Subcutaneous abdominal adipose tissue (tissue), 5 donors: ENCODE measurements around the gene CFAP90.

Source experiments
- H3K27ac ChIP-seq: one replicate; pipeline ENCODE4 v1.7.0; 2013; ENCODE audit warnings: low read depth, mild to moderate bottlenecking, inconsistent platforms, low read length, moderate library complexity
- H3K27me3 ChIP-seq, 5 donors: one replicate each; pipeline ENCODE4 v1.7.0; 2013; ENCODE audit warnings: low read length in 5 of 5, inconsistent platforms in 1 of 5; ENCODE audit not compliant: control insufficient read depth in 5 of 5, insufficient read depth in 4 of 5
- H3K36me3 ChIP-seq, 5 donors: one replicate each; pipeline ENCODE4 v1.7.0; 2013; ENCODE audit warnings: low read length in 5 of 5; ENCODE audit not compliant: control insufficient read depth in 5 of 5, insufficient read depth in 5 of 5
- H3K4me1 ChIP-seq, 5 donors: one replicate each; pipeline ENCODE4 v1.7.0; 2013; ENCODE audit warnings: low read length in 5 of 5, mild to moderate bottlenecking in 3 of 5, moderate library complexity in 1 of 5; ENCODE audit not compliant: control insufficient read depth in 5 of 5, insufficient read depth in 5 of 5
- H3K4me3 ChIP-seq, 5 donors: one replicate each; pipeline ENCODE4 v1.7.0; 2013; ENCODE audit warnings: low read length in 5 of 5, low read depth in 1 of 5
- H3K9ac ChIP-seq, 5 donors: one replicate each; pipeline ENCODE4 v1.7.0; 2013; ENCODE audit warnings: low read length in 5 of 5, mild to moderate bottlenecking in 4 of 5, moderate library complexity in 3 of 5
- H3K9me3 ChIP-seq, 5 donors: one replicate each; pipeline ENCODE4 v1.7.0; 2013; ENCODE audit warnings: low read length in 5 of 5; ENCODE audit not compliant: control insufficient read depth in 5 of 5
- donor health status: healthy.
- donor health status: healthy.
- donor health status: healthy.
- donor health status: healthy.
- donor health status: healthy.

CFAP90 gene

DNA sequence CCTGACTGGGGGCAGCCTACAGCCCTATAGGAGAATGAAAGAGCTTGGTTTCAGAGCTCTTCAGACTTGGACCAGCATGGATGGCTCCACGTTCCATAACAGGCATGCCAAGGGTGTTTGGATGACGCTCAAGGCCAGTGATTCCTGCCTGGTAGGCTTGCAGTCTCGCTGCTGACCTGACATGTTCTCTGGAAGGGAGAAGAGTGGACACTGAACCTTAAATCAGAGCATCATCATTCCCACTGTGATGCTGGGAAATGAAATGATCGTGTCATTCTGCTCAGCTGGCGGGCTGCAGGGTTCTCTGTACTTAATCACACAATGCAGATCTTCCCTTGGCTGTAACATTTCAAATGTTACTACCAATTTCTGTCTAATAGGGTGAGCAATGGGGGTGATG is 57.0 kb downstream of the CFAP90 start:
- Histone ChIP-seq H3K9me3 (no peaks in the 10 kb centered on the region), H3K36me3 (no peaks in the 10 kb centered on the region), H3K4me1 (peaks cover 0 to 11% (median 2%) of the 10 kb centered on the region in 5 donors), H3K27ac (no peak overlapping the region), H3K27me3 (no peaks in the 10 kb centered on the region), H3K9ac (no peak overlapping the region), H3K4me3 (no peak overlapping the region)

DNA sequence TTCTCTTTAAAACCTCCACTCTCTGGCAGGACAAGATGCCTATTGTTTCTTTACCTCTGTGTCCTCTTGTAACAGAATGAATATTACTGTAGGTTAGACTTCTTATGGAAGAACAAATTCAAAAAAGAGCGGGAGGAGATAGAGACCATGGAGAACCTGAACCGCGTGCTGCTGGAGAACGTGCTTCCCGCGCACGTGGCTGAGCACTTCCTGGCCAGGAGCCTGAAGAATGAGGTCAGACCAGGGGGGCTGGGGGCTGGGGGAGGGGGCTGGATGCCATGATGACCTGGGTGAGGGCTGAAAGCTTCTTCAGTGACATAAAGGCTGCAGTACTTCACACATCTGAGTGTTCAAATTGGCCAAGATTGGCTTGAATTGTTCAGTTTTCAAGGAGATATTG is 61.4 kb downstream of the CFAP90 start:
- Histone ChIP-seq H3K27ac (no peak overlapping the region), H3K4me1 (peaks cover 0 to 9% (median 2%) of the 10 kb centered on the region in 5 donors), H3K9me3 (no peaks in the 10 kb centered on the region), H3K9ac (no peak overlapping the region), H3K4me3 (no peak overlapping the region), H3K36me3 (no peaks in the 10 kb centered on the region), H3K27me3 (no peaks in the 10 kb centered on the region)

DNA sequence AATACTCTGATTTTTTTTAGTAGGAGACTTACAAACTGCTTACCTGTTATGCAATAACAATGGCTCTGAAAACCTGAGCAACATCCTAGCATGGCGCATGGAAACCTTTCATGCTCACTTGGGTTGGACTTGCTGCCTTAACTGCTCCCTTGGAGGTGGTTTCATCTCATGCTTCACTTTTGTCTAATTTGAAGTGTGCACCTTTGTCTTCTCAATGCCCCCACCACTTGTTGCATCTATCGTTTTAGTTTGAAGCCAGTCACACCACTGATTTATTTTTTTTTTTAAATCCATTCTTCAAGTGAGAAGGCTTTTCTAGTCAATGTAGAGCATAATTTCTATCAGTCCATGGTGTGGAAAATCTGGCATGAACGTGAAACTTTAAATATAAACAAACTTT is 63.2 kb downstream of the CFAP90 start:
- H3K36me3 ChIP-seq = no peaks in the 10 kb centered on the region
- no peaks in the 10 kb centered on the region for H3K27me3 ChIP-seq
- H3K4me1 ChIP-seq = peaks cover 0 to 8% (median 2%) of the 10 kb centered on the region in 5 donors
- no peak overlapping the region for H3K4me3 ChIP-seq
- H3K9me3 ChIP-seq = no peaks in the 10 kb centered on the region
- no peak overlapping the region for H3K9ac ChIP-seq
- no peak overlapping the region for H3K27ac ChIP-seq

DNA sequence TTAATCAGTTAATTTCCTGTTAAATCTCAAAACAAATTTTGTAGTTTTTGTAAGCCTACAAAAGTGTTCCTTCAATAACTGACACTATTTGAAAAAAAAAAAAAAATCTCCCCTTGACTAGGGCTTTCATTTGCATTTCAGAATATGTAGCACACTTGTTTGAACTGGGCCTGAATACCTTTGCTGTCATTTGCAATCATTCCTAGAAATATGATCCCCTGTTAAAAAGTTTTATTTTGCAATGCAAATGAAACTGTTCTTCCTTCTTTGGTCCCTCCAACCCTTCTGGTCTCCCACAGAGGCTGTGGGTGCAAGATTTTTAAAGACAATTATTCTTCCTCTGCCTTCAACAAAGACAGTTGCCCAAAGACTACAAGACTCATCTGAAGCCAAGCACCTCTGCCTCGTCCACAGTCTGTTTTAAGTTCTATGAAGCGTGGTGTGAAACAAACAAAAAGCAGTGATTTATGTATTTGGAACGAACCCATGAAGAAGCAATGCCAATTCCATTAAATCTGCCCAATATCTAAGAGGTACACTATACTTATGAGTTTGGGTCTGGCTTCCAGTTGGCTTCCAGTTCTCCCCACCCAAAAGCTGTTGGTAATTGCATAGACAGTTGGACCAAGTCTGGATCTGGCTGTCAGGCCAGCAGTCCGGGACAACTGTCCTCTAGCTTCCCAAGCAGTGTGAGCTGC is 66.1 kb downstream of the CFAP90 start:
- no peak overlapping the region for H3K9ac ChIP-seq
- H3K27me3 ChIP-seq = no peaks in the 10 kb centered on the region
- peaks cover 0 to 10% (median 3%) of the 10 kb centered on the region in 5 donors for H3K4me1 ChIP-seq
- H3K4me3 ChIP-seq = no peak overlapping the region
- H3K27ac ChIP-seq = no peak overlapping the region
- no peaks in the 10 kb centered on the region for H3K9me3 ChIP-seq
- no peaks in the 10 kb centered on the region for H3K36me3 ChIP-seq

DNA sequence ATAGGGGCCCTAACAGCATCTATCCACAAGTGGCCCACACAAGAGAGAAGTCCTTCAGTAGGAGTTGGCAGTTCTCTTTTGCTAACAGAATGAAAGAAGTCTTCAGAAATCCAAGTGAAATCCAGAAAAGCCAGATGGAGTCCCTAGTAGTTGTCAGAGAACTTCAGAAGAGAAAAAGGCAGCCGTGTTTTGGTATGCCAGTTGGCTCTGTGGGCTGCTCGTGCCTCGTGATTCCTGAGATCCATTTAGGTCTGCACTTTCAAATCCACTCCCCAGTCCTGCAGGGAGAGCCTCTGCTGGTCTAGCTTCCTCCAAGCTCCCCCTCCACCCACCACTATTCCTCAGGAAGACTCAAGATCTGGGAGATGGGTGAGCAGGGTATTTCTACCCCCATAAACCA is 69.0 kb downstream of the CFAP90 start:
- Histone ChIP-seq H3K27me3 (peaks cover 0 to 4% (median 0%) of the 10 kb centered on the region in 5 donors), H3K4me3 (no peak overlapping the region), H3K4me1 (peaks cover 0 to 12% (median 7%) of the 10 kb centered on the region in 5 donors), H3K9ac (no peak overlapping the region), H3K9me3 (no peaks in the 10 kb centered on the region), H3K36me3 (no peaks in the 10 kb centered on the region), H3K27ac (no peak overlapping the region)
